GM21737 (cell line): ENCODE measurements around the gene LUC7L2.
"Not testable (repeated sequence)": the region's sequence is repeated elsewhere in the genome, so short reads cannot be mapped to it uniquely, and the experiment has no call there.

Source experiments
- ATAC-seq: cut with Tn5 transposase; IDR thresholded peaks from one replicate; pipeline ENCODE4 v1.9.1; 2021; ENCODE audit warnings: mild to moderate bottlenecking, moderate library complexity; ENCODE audit not compliant: unreplicated experiment

Gene LUC7L2

DNA sequence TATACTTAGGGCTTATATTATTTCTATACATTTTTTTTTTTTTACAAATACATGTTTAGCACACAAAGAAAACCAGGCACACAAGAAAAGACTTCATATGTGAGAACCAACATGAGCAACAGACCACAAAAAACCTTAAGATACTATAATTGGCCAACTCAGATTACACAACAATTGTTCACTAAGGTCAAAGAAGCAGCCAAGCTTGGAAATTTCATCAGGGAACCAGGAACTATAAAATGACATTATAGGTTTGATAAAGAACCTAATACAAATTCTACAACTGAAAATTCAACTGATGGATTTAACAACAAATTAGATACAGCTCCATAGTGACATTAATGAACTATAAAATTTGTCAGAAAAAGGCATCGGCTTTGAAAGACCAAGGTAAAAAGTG lies 4.4 kb upstream of the LUC7L2 start:
- ATAC-seq, result no peak

DNA sequence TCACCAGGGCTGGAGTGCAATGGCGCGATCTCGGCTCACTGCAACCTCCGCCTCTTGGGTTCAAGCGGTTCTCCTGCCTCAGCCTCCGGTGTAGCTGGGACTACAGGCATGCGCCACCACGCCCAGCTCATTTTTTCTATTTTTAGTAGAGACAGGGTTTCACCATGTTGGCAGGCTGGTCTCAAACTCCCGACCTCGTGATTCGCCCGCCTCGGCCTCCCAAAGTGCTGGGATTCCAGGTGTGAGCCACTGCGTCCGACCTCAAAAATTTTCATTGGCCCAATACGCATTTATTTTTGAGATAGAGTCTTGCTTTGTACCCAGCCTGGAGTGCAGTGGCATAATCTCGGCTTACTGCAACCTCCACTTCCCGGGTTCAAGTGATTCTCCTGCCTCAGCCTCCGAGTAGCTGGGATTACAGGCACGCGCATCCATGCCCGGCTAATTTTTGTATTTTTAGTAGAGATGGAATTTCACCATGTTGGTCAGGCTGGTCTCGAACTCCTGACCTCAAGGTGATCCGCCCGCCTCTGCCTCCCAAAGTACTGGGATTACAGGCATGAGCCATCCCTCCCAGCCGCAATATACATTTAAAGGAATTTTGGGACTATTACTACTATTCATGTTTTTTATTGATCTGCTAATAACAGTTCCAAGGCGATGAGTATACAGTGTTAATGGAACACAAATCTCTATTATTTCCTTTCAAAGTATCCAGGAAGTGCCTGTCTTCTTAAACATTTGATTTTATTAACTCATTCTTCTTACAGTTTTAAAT lies 1.8 kb upstream of the LUC7L2 start:
- not testable (repeated sequence) for ATAC-seq

DNA sequence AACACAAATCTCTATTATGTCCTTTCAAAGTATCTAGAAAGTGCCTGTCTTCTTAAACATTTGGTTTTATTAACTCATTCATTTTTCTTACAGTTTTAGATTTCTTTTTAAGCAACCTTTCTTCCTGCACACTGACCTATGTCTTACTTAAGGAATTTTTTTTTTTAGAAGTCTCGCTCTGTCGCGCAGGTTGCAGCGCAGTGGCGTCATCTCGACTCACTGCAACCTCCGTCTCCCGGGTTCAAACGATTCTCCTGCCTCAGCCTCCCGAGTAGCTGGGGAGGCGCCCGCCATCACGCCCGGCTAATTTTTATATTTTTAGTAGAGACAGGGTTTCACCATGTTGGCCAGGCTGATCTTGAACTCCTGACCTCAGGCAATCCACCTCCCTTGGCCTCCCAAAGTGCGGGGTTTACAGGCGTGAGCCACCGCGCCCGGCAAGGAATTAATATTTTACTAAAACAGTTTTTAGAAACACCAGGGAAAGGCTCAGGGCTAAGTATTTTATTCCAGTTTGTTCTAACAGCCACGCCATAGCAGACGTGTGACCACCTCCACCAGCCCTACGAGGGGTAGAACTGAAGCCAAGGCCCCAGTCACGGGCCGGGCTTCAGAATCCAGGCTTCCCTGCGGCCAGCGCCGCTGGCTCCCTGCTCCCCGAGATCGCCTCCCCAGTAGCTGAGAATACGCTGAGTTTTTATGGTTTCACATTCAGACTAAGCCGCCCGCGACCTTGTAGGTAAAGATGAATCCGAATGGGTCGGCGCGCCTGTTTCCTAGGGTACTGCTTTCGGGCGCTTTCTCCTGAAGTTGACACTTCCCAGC lies 941 bp upstream of the LUC7L2 start:
- no peak for ATAC-seq

DNA sequence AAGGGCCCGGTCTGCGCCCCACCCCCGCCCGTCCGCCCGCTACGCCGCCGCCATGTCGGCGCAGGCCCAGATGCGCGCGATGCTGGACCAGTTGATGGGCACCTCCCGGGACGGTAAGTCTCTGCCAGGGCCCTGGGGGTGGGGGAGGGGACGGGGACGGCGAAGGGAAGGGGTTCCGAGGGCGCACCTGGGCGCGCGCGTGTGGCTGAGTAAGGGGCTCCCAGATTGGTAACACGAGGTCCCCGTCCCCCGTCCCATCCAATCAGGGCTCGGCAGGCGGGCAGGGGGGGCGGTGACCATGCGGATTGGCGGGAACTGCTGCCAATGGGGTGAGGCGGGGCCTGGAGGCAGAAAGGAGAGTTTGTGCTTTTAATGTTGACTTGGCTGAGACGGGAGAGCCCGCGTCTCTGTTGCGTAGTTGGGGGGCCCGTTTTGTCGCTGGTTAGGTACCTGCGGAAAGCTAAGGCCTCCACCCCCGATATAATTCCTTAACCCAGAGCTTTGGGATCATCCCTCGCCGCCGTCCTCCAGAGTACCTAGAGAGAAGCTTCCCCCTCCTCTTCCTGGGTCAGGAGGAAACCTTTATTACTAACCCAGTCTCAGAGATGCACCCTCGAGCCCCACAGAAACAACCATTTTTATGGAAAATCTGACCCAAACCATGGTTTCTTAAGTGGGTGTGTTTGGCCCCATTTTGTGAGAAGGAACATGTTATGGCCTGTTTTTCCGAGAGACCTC lies 685 bp downstream of the LUC7L2 start:
- peak; percentile 68 for ATAC-seq

DNA sequence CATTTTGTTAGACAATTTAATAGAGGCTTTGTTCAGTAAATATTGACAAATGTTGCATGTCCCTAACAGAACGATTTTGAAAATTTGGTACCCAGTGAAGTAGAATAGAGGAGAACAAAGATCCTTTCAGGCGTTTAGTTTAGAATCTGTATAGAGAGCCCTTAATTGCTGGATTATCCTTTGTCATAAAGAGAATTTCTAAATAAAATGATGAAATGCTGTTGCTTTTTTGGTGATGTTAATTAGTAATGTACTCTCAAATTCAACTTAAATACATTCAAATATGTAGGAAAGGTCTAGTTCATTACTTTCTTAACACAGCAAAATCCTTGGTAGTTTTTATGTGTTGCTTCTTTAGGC lies 1.2 kb downstream of the LUC7L2 start:
- ATAC-seq, result no peak

DNA sequence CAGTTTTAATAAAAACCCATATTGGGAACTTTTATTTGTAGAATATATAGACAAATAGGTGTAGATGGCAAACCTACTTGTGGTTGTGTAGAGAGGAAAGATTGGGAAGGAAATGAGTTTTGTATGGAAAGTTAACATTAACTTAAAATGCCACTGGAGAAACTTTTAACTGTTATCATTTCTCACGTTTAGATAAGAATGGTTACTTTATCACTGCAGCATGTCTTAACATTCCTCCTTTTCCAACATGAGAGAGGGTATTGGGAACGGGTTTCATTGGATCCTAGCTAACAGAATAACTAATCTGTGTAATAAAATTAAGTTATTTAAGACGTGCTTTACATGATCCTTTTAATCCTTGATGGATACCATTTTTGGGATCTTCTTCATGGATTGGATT lies 1.8 kb downstream of the LUC7L2 start:
- no peak for ATAC-seq

DNA sequence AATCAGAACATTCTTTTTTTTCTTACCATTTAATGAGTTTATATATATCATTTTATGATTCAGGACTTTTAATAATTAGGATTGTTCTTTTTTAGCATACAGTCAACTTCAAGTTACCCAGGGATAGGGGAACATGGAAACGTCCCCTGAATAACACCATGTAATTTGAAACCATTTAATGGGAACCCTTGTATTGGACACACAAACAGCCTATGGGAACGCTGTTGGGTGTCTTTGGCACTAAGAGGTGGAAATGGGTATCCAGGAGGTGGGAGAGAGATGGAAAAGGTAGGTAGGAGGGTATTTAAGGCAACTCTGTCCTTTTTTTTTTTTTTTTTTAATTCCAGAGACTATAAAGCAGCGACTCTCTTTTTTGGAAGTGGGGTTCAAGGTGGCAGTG lies 2.6 kb downstream of the LUC7L2 start:
- no peak for ATAC-seq

DNA sequence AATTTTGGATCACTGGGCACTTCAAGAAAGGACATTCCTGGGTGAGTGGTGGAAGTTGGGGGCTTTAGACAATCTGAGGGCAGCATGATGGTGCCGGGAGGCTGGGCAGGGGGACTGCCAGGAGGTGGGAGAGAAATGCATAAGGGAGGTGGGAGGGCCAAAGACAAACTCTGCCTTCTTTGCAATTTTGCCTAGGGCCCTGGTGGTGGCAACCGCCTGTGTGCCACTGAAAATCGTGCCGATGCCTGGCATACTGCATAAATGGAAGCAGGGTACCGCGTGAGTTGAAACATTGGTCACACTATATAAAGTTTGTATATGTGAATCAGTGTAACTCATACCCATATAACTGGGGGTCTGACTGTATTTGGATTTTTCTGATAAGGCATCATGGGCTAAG lies 3.3 kb downstream of the LUC7L2 start:
- ATAC-seq, result no peak

DNA sequence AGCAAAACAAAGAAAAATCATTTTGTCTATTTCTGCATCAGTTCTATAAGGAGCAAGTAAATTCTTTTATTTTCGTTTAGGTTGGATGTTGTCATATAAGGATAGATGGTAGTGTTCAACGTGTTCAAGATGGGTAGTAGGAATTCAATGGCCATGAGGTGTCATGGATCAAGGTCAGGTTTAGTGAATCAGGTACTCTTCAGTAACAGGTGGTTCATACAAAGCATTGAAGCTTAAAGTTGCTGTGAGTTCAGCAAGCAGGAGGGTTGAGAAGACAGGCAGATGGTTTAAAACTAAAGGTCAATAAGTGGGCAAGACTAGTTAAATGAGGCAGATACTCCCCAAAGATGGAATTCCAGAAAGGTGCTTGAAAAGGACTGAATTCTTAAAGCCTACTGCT lies 5.6 kb downstream of the LUC7L2 start:
- no peak for ATAC-seq

DNA sequence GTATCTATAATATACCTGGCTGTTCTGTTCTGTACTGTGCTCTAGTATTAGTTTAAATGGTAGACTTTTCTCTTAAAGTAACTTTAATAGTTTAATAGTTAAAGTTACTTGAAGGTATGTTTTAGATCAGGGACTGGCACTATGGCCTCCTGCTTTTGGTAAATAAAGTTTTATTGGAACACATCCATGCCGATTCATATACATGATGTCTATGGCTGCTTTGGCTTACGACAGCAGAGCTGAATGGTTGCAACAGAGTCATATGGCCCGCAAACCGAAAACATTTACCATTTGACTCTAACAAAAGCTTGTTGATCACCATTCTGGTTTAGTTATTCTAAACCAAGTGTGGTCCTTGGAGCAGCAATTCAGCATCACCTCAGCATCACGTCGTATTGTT lies 6.7 kb downstream of the LUC7L2 start:
- no peak for ATAC-seq

DNA sequence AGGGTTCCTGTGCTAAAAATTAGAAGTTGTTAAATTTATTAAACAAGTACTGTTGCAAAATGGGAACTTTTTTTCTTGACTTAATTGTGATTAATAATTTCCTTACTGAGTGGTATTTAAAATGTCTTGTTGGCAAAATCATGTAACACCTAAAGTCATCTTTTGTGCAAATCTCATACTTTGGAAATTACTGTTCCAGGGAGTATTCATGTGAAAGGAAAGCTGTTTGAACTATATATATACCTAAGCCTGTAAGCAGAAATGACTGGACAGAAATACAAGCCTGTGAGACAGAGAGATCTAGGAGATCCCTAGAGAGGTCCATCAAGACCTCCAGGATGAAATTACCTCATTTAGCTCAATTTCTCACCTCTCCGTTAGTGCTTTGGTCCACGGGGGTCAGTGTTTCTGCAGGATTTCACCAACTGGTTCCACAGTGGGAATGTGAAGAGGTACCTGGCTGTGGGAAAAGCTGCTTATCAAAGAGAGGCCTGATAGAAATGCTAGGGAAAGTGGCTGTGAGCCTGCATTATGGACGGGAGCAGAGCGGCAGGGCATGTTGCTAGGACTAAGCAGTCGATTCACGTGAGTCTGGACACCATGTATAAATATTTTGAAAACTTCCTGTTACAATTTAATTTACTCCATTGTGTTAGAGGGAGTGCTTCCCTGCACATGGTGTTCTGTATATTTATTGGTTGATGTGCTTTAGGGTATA lies 7.9 kb downstream of the LUC7L2 start:
- ATAC-seq, result no peak

DNA sequence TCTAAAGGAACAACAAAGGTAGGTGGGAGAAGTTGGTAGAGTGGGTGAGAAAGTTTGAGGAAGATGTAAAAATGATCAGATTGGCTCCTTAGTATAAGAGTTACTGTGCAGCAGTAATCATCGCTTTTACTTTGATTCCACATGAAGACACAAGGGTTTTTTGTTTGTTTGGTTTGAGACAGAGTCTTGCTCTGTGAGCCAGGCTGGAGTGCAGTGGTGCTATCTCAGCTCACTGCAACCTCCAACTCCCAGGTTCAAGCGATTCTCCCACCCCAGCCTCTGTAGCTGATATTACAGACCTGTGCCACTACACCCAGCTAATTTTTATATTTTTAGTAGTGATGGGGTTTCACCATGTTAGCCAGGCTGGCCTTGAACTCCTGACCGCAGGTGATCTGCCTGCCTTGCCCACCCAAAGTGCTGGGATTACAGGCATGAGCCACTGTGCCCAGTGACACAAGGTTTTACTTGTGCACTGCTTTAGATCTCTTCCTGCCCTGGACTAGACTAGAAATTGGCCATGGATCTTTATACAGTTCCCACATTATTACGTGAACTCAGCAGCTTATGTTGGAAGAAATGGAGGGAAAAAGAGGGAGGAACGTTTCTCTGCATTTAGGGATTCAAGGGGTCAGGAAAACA lies 10.7 kb downstream of the LUC7L2 start:
- ATAC-seq, result no peak

DNA sequence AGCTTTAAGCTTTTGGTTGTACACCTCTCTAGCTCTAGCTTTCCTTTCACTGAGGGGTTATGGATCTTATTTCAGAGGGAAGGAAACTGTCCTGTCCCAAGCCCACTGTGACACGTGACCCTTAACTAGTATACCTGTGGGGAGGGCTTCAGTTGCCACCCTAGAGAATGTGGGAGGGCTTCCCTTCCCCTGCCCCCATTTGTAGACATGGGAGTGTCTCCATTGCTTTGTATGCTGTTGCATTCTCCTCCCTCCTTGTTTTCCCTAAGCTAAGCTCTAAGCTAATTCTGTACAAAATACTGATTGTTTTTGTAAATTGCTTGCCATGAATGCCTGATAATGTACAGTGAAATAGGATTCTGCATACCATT lies 11.2 kb downstream of the LUC7L2 start:
- ATAC-seq, result no peak

DNA sequence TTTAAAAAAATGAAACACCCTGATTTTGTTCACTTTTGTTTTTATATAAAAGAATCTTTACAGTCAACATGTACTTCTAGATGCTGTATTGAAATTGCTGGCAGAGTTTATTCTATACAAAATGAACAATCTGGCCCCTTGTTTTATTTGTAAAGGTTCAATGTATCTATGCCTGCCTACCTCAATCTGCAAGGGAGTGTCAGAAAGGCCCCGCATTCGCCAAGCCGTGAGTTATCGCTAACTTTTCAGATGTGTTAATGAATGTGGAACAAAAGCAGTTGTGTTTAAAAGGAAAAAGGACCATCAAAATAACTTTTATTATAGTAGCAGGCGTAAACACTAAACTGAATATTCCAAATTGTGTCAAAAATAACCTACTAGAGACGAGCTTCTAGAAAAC lies 14.6 kb downstream of the LUC7L2 start:
- ATAC-seq, result no peak

DNA sequence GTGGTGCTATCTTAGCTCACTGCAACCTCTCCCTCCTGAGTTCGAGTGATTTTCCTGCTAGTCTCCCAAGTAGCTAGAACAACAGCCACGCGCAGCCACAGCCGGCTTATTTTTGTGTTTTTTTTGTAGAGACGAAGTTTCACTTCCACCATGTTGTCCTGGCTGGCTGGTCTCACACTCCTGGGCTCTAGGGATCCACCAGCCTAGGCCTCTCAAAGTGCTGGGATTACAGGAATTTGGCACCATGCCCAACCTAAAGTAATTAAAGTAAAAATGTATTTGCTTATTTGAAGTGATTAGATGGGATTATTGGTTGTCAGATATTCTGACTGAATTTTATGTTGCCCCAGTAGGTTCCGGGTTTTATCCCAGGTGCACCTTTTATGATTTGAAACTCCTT lies 22.7 kb downstream of the LUC7L2 start:
- ATAC-seq, result no peak

DNA sequence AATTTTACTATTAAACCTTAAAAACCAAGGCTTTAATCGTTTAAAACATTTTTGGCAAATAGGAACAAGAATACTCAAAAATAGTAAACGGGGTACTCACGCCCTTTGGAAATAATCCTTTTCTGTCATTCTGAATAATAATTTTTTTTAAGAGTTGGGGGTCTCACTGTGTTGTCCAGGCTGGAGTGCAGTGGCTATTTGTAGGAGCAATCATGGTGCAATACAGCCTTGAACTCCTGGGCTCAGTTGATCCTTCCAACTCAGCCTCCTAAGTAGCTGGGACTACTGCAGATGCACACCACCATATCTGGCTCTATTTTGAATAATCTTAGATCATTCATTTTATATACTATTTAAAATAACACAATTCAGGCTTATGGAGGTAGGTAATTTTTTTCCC lies 24.9 kb downstream of the LUC7L2 start:
- ATAC-seq, result no peak

DNA sequence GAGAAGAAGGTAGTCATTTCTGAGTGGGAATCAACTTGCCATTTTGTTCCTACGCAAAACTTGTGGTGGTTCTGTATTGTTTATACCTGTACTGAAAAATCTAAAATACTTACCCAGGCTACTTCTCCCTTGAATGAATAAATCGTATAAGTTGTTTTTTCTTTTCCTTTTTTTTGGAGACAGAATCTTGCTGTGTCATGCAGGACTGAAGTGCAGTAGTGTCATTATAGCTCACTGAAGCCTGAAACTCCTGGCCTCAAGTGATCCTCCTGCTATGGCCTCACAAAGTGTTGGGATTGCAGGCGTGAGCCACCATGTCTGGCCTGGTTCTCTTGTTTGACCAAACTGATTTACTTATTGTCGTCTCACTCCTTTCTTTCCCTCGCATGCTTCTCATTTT lies 27.9 kb downstream of the LUC7L2 start:
- no peak for ATAC-seq

DNA sequence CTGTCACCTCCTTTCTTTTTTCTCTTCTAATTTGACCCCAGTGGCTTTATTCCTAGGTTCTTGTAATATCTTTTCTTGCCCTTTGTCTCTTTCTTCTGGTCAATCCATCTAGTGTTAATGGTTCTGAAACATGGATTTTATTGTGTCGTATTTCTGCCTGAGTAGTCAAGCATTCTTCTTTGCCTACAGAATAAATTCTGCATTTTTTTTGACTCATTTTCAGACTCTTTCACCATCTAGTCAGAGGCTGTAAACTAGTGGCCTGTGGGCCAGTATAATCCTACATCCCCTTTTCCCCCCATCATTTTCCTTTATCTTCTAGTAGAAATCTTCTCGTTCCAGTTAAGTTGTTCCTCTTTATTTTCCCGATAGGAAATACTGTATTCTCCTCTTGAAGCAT lies 29.4 kb downstream of the LUC7L2 start:
- ATAC-seq, result no peak

DNA sequence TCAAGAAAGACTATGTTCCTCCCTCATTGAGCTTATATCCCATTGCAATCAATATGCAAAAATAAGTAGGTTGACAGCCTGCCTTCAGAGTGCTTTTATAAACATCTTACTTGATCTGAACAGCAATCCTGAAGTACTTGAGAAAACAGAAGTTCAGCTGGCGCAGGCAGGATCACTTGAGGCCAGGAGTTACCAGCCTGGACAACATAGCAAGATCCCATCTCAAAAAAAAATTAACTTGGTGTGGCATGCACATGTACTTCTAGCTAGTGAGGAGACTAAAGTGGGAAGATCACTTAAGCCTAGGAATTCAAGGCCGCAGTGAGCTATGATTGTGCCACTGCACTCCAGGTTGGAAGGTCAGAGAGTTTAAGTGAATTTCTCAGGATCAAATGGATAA lies 30.1 kb downstream of the LUC7L2 start:
- ATAC-seq, result no peak

DNA sequence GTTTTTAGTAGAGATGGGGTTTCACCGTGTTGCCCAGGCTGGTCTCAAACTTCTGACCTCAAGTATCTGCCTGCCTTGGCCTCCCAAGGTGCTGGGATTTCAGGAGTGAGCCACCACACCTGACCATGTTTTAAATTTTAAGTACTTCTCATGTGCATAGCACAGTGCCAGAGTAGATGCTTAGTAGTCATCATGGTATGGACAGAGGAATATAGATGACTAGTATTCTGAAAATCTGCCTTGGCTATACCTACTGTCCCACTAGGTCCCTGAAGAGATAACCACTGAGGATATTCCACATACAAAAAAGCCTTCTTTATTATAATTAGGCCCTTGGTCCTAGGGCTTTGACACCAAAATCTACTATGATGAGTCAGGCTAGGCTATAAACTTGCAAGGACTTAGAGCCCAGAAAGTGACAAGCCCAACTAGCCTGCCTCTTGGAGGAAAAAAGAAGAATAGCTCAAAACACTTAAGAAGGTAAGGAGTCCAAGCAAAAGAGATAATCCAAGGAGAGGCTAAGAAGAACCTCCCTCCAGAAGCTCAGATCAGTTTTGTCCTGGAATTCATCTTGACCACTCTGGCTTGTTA lies 34.0 kb downstream of the LUC7L2 start:
- no peak for ATAC-seq
